H1 (cell line): ENCODE results near the gene FBXO47. TPM values are rescaled to one million over a fixed set of nuclear protein-coding genes. Genes with fewer than 3 reads are reported as not detected.

Experiments used
- CTCF ChIA-PET: fragments of 300-600 bp; sonication (Branson Sonifier 250); formaldehyde crosslinking; loops from one replicate; lab custom pipeline; 2021; ENCODE audit not compliant: partially characterized antibody; lab: Charles Lee
- POLR2A ChIA-PET: fragments of 300-600 bp; sonication (Branson Sonifier 250); formaldehyde crosslinking; loops from one replicate; lab custom pipeline; 2021; ENCODE audit warnings: inconsistent platforms; ENCODE audit not compliant: partially characterized antibody; lab: Charles Lee
- DNase-seq, 2 experiments: peaks; one replicate each; pipeline versions ENCODE4 v3.0.0 to v3.0.0-alpha.2; 2010 to 2022; ENCODE audit warnings: low spot score in 2 of 2, low read depth in 1 of 2, mixed read lengths in 1 of 2
- FAIRE-seq: peaks from 2 replicates; lab custom pipeline; 2011; peaks lifted over from hg19 to GRCh38; lab: Jason Lieb, UNC
- H2AFZ ChIP-seq: 2 replicates; pipeline ENCODE4 v1.8.1; 2012; ENCODE audit warnings: low read length, inconsistent platforms
- H2AK5ac ChIP-seq: 2 replicates; pipeline ENCODE4 v1.6.1; 2013; ENCODE audit warnings: low read depth, low read length
- H2BK120ac ChIP-seq: replicated peaks from 2 replicates; pipeline ENCODE3; 2013; ENCODE audit warnings: low read depth, low read length, inconsistent platforms
- H2BK12ac ChIP-seq: 2 replicates; pipeline ENCODE4 v1.6.1; 2013; ENCODE audit warnings: low read depth, low read length
- H2BK15ac ChIP-seq: 2 replicates; pipeline ENCODE4 v1.6.1; 2013; ENCODE audit warnings: low read length
- H2BK20ac ChIP-seq: 2 replicates; pipeline ENCODE4 v1.6.1; 2013; ENCODE audit warnings: low read length
- H2BK5ac ChIP-seq: 2 replicates; pipeline ENCODE4 v1.6.1; 2013; ENCODE audit warnings: low read depth, low read length
- H3K14ac ChIP-seq: 2 replicates; pipeline ENCODE4 v1.6.1; 2013; ENCODE audit warnings: inconsistent platforms; ENCODE audit not compliant: insufficient read length
- H3K18ac ChIP-seq: 2 replicates; pipeline ENCODE4 v1.6.1; 2013; ENCODE audit warnings: low read length; ENCODE audit errors: extremely low read depth
- H3K23ac ChIP-seq: 2 replicates; pipeline ENCODE4 v1.6.1; 2013; ENCODE audit warnings: inconsistent platforms; ENCODE audit not compliant: insufficient read length
- H3K23me2 ChIP-seq: 2 replicates; pipeline ENCODE4 v1.6.1; 2013; ENCODE audit warnings: low read depth, low read length
- H3K27ac ChIP-seq: 2 replicates; pipeline ENCODE4 v1.6.1; 2011; ENCODE audit warnings: low read depth, low read length, inconsistent platforms
- H3K27me3 ChIP-seq, 4 experiments: replicated peaks in 1 of 4; 1 replicate in 1 of 4; 2 replicates in 3 of 4; pipeline versions ENCODE4 v1.6.1 to v1.8.1; 2011 to 2013; ENCODE audit warnings: low read length in 3 of 4, mild to moderate bottlenecking in 3 of 4, inconsistent platforms in 2 of 4, mixed read lengths in 2 of 4, moderate library complexity in 1 of 4; ENCODE audit not compliant: control insufficient read depth in 3 of 4, insufficient read depth in 3 of 4; ENCODE audit errors: extremely low read depth in 1 of 4
- H3K36me3 ChIP-seq, 4 experiments: 2 replicates each; pipeline versions ENCODE4 v1.6.1 to v1.8.1; 2011 to 2013; ENCODE audit warnings: mild to moderate bottlenecking in 4 of 4, low read length in 3 of 4, moderate library complexity in 2 of 4, control low read depth in 1 of 4, inconsistent platforms in 1 of 4; ENCODE audit not compliant: insufficient read depth in 4 of 4, control insufficient read depth in 2 of 4
- H3K4ac ChIP-seq: replicated peaks from 2 replicates; pipeline ENCODE3; 2013; ENCODE audit warnings: low read length, low read depth, mixed read lengths, inconsistent platforms; ENCODE audit not compliant: insufficient read length
- H3K4me1 ChIP-seq, 4 experiments: replicated peaks in 1 of 4; 1 replicate in 1 of 4; 2 replicates in 3 of 4; pipeline versions ENCODE4 v1.6.1 to v1.8.1; 2011 to 2013; ENCODE audit warnings: low read length in 3 of 4, inconsistent platforms in 2 of 4, mixed read lengths in 1 of 4; ENCODE audit not compliant: insufficient read depth in 4 of 4, control insufficient read depth in 3 of 4
- H3K4me2 ChIP-seq, 2 experiments: 2 replicates each; pipeline versions ENCODE4 v1.6.1 to v1.8.1; 2011 to 2013; ENCODE audit warnings: low read depth in 2 of 2, low read length in 2 of 2, control low read depth in 1 of 2, inconsistent platforms in 1 of 2, mild to moderate bottlenecking in 1 of 2; ENCODE audit not compliant: insufficient read depth in 1 of 2
- H3K4me3 ChIP-seq, 4 experiments: fragments of 200-600, 300-600 bp in 1 of 4; sonication (generic), shearing (Covaris generic), sonication (Bioruptor Twin) in 1 of 4; 2 replicates each; pipeline versions ENCODE4 v1.5.1 to v1.8.1; 2011 to 2016; ENCODE audit warnings: low read length in 4 of 4, low read depth in 3 of 4, control low read depth in 2 of 4, inconsistent platforms in 2 of 4, mild to moderate bottlenecking in 2 of 4, mixed read lengths in 1 of 4, moderate library complexity in 1 of 4; ENCODE audit not compliant: insufficient read depth in 2 of 4; ENCODE audit errors: extremely low read depth in 1 of 4
- H3K56ac ChIP-seq: replicated peaks from 2 replicates; pipeline ENCODE3; 2013; ENCODE audit warnings: low read depth, mild to moderate bottlenecking, mixed read lengths, low read length, inconsistent platforms; ENCODE audit not compliant: insufficient read length
- H3K79me1 ChIP-seq: 2 replicates; pipeline ENCODE4 v1.6.1; 2013; ENCODE audit warnings: low read depth, low read length, control low read depth
- H3K79me2 ChIP-seq, 2 experiments: 2 replicates each; pipeline versions ENCODE4 v1.6.1 to v1.8.1; 2012 to 2013; ENCODE audit warnings: low read length in 2 of 2, mild to moderate bottlenecking in 2 of 2, inconsistent platforms in 1 of 2; ENCODE audit not compliant: insufficient read depth in 2 of 2, control insufficient read depth in 1 of 2
- H3K9ac ChIP-seq, 4 experiments: replicated peaks in 1 of 4; 1 replicate in 1 of 4; 2 replicates in 3 of 4; pipeline versions ENCODE4 v1.6.1 to v1.8.1; 2011 to 2013; ENCODE audit warnings: low read depth in 3 of 4, low read length in 3 of 4, control low read depth in 2 of 4, mild to moderate bottlenecking in 2 of 4, moderate library complexity in 2 of 4, inconsistent platforms in 1 of 4; ENCODE audit errors: extremely low read depth in 1 of 4
- H3K9me3 ChIP-seq, 2 experiments: 2 replicates each; pipeline versions ENCODE4 v1.6.1 to v1.8.1; 2012 to 2013; ENCODE audit warnings: mild to moderate bottlenecking in 2 of 2, moderate library complexity in 2 of 2, control low read depth in 1 of 2, inconsistent platforms in 1 of 2, low read depth in 1 of 2, low read length in 1 of 2, mixed read lengths in 1 of 2; ENCODE audit not compliant: insufficient read depth in 2 of 2
- H4K20me1 ChIP-seq, 2 experiments: replicated peaks in 1 of 2; 2 replicates each; pipeline versions ENCODE3 to v1.8.1; 2011 to 2013; ENCODE audit warnings: inconsistent platforms in 2 of 2, low read length in 2 of 2, mild to moderate bottlenecking in 1 of 2; ENCODE audit not compliant: insufficient read depth in 2 of 2, control insufficient read depth in 1 of 2
- H4K5ac ChIP-seq: 2 replicates; pipeline ENCODE4 v1.6.1; 2013; ENCODE audit warnings: low read length, low read depth, mixed read lengths, inconsistent platforms; ENCODE audit not compliant: insufficient read length
- H4K8ac ChIP-seq: 2 replicates; pipeline ENCODE4 v1.8.0; 2013; ENCODE audit warnings: mild to moderate bottlenecking, moderate library complexity, low read length, inconsistent platforms; ENCODE audit not compliant: insufficient read depth; ENCODE audit errors: extremely low read depth
- H4K91ac ChIP-seq: replicated peaks from 2 replicates; pipeline ENCODE3; 2013; ENCODE audit warnings: low read length, mixed read lengths, inconsistent platforms; ENCODE audit not compliant: insufficient read length
- WGBS, 2 experiments: shearing (Covaris generic) in 1 of 2; methylation state at CpG; one replicate each; pipeline versions ENCODE4 v1.1.6 to v1.1.7; 2013 to 2015; ENCODE audit warnings: low lambda C conversion rate in 2 of 2, mixed read lengths in 2 of 2, inconsistent platforms in 1 of 2, low coverage in 1 of 2, missing lambda C conversion rate in 1 of 2; ENCODE audit not compliant: insufficient replicate concordance in 2 of 2, insufficient coverage in 1 of 2, insufficient read length in 1 of 2; ENCODE audit errors: extremely low coverage in 1 of 2, missing lambda C conversion rate in 1 of 2; 5-methylcytosine and 5-hydroxymethylcytosine counted together
- polyA plus RNA-seq, 7 experiments: library from polyadenylated mRNA; depleted of rRNA in 3 of 7; stranded (reverse) in 5 of 7; unstranded in 2 of 7; fragments of >200 nt in 5 of 7; fragments of 200-250 nt in 2 of 7; gene quantifications; 1 replicate in 5 of 7; 2 replicates in 1 of 7; 4 replicates in 1 of 7; pipeline versions ENCODE4 v1.2.1 to v1.2.3, GENCODE V29; 2011 to 2013; ENCODE audit warnings: missing spikeins in 2 of 7, mixed read lengths in 2 of 7
- total RNA-seq: library from RNA; stranded (reverse); fragmentation: NEBNext Ultra II Directional; extraction: Animal tissue kit (Norgen Biotek cat#: 25700); gene quantifications from 2 replicates; pipeline ENCODE4 v1.2.1, GENCODE V29; 2021

Gene FBXO47
- total and polyA plus RNA-seq, 2 of the 8 experiments (the other 6 are each of a cell fraction or from before 2014, with no cell fraction given) = not detected

GRCh38 chr17:38921756-38922411, 45.3 kb downstream of the FBXO47 start:
- Histone ChIP-seq H4K20me1 (peaks cover 3 to 6% of the 10 kb centered on the region in 2 experiments), H3K36me3 (peaks cover 6 to 15% (median 13%) of the 10 kb centered on the region in 4 experiments; a peak in 7 of 8 replicates), H3K14ac (no peak overlapping the region), H3K23me2 (no peaks in the 10 kb centered on the region), H3K9ac (no peak overlapping the region), H3K27me3 (no peaks in the 10 kb centered on the region), H2BK5ac (peak overlapping the region; percentile 81; the same call in 1 of the 2 replicates), H2BK15ac (peak overlapping the region; percentile 83; the same call in 1 of the 2 replicates), H2BK120ac (no peak overlapping the region), H3K23ac (no peak overlapping the region), H3K4me3 (no peak overlapping the region), H4K5ac (no peak overlapping the region), H2AFZ (no peak overlapping the region), H2AK5ac (no peak overlapping the region; the same call in 1 of the 2 replicates), H3K56ac (no peak overlapping the region), H3K9me3 (no peaks in the 10 kb centered on the region), H3K79me1 (no peaks in the 10 kb centered on the region), H3K4me2 (no peak overlapping the region), H3K4ac (no peak overlapping the region), H4K91ac (no peak overlapping the region), H3K18ac (0 out of 2 replicates have a peak overlapping the region, but pooled peaks have one; percentile 53), H3K79me2 (no peaks in the 10 kb centered on the region), H2BK12ac (no peak overlapping the region), H3K27ac (0 out of 2 replicates have a peak overlapping the region, but pooled peaks have one; percentile 53), H3K4me1 (peaks cover 0 to 13% (median 9%) of the 10 kb centered on the region in 4 experiments; a peak in 6 of 7 replicates), H2BK20ac (no peak overlapping the region), H4K8ac (no peak overlapping the region)
- DNase-seq (peak in 1 of 2 experiments; percentile 48), FAIRE-seq (no peak)
- WGBS, 2 experiments = 86% methylated on average over 13 of the region's 13 CpGs; no CpG with 5 or more reads in 1 of the 2 experiments
- ChIA-PET CTCF (interaction anchor here (0.6 to 5.2 kb wide), 16 partner anchors 9 to 323 kb away, joined by 3 to 36 read pairs (median 6); partner anchors contain the start of genes FBXO47 and PLXDC1), POLR2A (interaction anchor here (1.1 to 14.4 kb wide), 10 partner anchors 9 to 178 kb away, joined by 3 to 98 read pairs (median 4); partner anchors contain the start of genes CWC25, LASP1 and RPL23)
